ENCODE measurements around the gene AMFR.

GRCh38 chr16:56352351-56353053 is 72.8 kb downstream of the AMFR start:
- TF ChIP-seq GATA2 (IDR thresholded peaks at IDR 0.05; ENCODE audit: low read depth, low read length) (no peak), GATA3 (IDR thresholded peaks at IDR 0.05; ENCODE audit: low read depth, low read length) (no peak)
